ENCODE measurements around the gene SLC12A7. TPM values are rescaled to one million over a fixed set of nuclear protein-coding genes. Genes with fewer than 3 reads are reported as not detected.

The SLC12A7 gene
- total and polyA plus RNA-seq, 10 donors = 8.6 to 120 (median 52.3) TPM

DNA sequence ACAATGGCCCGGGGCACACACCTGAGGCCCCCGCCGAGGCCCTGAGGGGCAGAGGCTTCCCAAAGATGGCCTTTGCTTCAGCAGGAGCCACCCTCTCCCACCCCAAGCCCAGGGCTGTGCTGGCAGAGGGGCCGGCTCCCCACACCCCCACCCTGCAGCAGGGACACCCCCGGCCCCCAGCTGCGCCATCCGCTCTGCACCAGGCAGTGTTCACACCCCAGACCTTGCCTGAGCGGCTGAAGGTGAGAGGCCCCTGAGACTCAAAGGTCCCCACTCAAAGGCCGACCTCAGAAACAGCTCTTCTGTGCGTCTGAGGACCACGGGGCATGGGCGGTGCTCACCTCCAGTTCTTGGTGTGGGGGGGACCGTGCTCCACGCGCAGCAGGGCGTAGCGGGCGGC is 37.6 kb downstream of the SLC12A7 start:
- no peaks in the 10 kb centered on the region for H3K27me3 ChIP-seq (replicated peaks in 1 of 7)
- no peak overlapping the region for H3K27ac ChIP-seq
- intact Hi-C loops (cut with DNase I; ENCODE audit: low total_unique reads) = no loop called here
- H3K9me3 ChIP-seq = no peaks in the 10 kb centered on the region
- 88 to 94% (median 93%) methylated on average over 14 to 18 of the region's 18 CpGs for WGBS, 5 donors
- no peaks in the 10 kb centered on the region for H3K4me1 ChIP-seq
- no peak overlapping the region for H3K4me3 ChIP-seq
- peaks cover 0 to 68% (median 63%) of the 10 kb centered on the region in 6 donors for H3K36me3 ChIP-seq
- no peak for DNase-seq
- TF ChIP-seq POLR2AphosphoS5 (IDR thresholded peaks at IDR 0.05) (no peak), POLR2A (IDR thresholded peaks at IDR 0.05) (no peak), CTCF (IDR thresholded peaks at IDR 0.05 in 8 of 11, conservative IDR thresholded peaks at IDR 0.05 in 3 of 11) (no peak)

- no peak for TF ChIP-seq POLR2A (IDR thresholded peaks at IDR 0.05)
- no peak for TF ChIP-seq CTCF (IDR thresholded peaks at IDR 0.05 in 8 of 11, conservative IDR thresholded peaks at IDR 0.05 in 3 of 11)
- TF ChIP-seq POLR2AphosphoS5 (IDR thresholded peaks at IDR 0.05) = peak in 2 of 3 donors; percentile 27 to 31
- intact Hi-C loops (cut with DNase I; ENCODE audit: low total_unique reads) = no loop called here
- no peak overlapping the region for H3K27ac ChIP-seq
- no peaks in the 10 kb centered on the region for H3K27me3 ChIP-seq (replicated peaks in 1 of 7)
- peaks cover 0 to 68% (median 62%) of the 10 kb centered on the region in 6 donors for H3K36me3 ChIP-seq
- no peak for DNase-seq
- H3K4me1 ChIP-seq = no peaks in the 10 kb centered on the region
- no peaks in the 10 kb centered on the region for H3K9me3 ChIP-seq
- WGBS, 5 donors = 86 to 94% (median 90%) methylated on average over 23 to 46 of the region's 46 CpGs
- no peak overlapping the region for H3K4me3 ChIP-seq
Measured at GRCh38 chr5:1073239-1074102, 38.4 kb downstream of the SLC12A7 start.

- intact Hi-C loops (cut with DNase I; ENCODE audit: low total_unique reads) = no loop called here
- H3K27me3 ChIP-seq (replicated peaks in 1 of 7) = no peaks in the 10 kb centered on the region
- H3K27ac ChIP-seq = no peak overlapping the region
- H3K4me3 ChIP-seq = no peak overlapping the region
- peaks cover 0 to 68% (median 48%) of the 10 kb centered on the region in 6 donors for H3K36me3 ChIP-seq
- no peaks in the 10 kb centered on the region for H3K9me3 ChIP-seq
- no peak for DNase-seq
- no peak for TF ChIP-seq POLR2A (IDR thresholded peaks at IDR 0.05)
- 83 to 96% (median 95%) methylated on average over 11 to 14 of the region's 15 CpGs for WGBS, 5 donors
- peaks cover 0 to 3% (median 0%) of the 10 kb centered on the region in 6 donors for H3K4me1 ChIP-seq
Measured at GRCh38 chr5:1069720-1070088, 42.2 kb downstream of the SLC12A7 start.

DNA sequence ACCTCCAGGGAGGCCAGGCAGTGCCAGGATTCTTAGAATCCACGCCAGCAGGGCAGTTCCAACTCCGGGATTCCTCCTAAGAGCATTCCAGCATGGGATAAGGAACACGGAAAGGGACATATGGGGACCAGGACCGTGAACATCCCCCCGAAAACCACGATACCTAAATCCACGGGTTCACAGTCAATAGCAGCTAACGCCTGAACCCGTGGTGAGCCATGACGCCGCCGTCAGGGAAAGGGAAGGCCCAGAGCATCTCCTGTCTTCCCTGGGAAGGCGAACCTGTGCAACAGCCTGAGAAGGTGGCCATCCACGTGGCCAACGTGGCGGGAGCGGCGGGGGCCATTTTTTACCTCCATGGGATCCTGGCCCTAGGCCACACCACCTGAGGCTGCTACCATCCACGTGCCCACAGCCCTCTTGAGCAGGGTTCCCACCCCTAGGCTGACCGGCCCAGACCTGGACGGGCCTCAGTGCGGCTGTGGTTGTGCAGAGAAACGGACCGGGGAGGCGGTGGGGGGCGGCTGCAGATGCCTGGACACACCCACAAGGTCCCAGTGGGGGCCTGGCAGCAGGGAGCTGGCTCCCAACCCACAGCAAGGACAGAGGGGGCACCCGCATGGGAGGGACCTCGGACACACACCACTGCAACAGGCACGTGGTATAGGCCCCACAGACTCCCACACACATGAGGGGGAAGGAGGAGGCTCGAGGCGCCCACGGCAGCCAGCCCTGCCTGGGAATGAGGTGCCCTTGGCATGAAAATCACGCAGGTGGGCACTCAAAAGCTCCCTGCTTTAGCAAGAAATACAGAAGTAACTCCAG is 42.8 kb downstream of the SLC12A7 start:
- intact Hi-C loops (cut with DNase I; ENCODE audit: low total_unique reads) = no loop called here
- DNase-seq = no peak
- Histone ChIP-seq H3K27me3 (replicated peaks in 1 of 7) (no peaks in the 10 kb centered on the region), H3K27ac (no peak overlapping the region), H3K4me3 (no peak overlapping the region), H3K4me1 (peaks cover 0 to 3% (median 0%) of the 10 kb centered on the region in 6 donors), H3K9me3 (no peaks in the 10 kb centered on the region), H3K36me3 (peaks cover 0 to 68% (median 46%) of the 10 kb centered on the region in 6 donors)
- WGBS, 5 donors = 87 to 95% (median 91%) methylated on average over 29 to 33 of the region's 33 CpGs
- no peak for TF ChIP-seq CTCF (IDR thresholded peaks at IDR 0.05 in 8 of 11, conservative IDR thresholded peaks at IDR 0.05 in 3 of 11)
- TF ChIP-seq POLR2AphosphoS5 (IDR thresholded peaks at IDR 0.05) = peak in 2 of 3 donors; percentile 6 to 16

All from spleen (tissue), 11 donors.